Pancreas (tissue), 10 donors: ENCODE results near the gene TPM1. TPM values are rescaled to one million over a fixed set of nuclear protein-coding genes. Genes with fewer than 3 reads are reported as not detected.

Source experiments
- ATAC-seq, 4 donors: fragments of 200-7000 bp; cut with Tn5 transposase; one replicate each; pipeline versions ENCODE4 v1.8.0 to v1.9.1; 2020; ENCODE audit warnings: mild to moderate bottlenecking in 4 of 4, moderate library complexity in 4 of 4
- DNase-seq, 6 donors: peaks; one replicate each; pipeline ENCODE4 v3.0.0-alpha.2; 2020
- FAIRE-seq: peaks from 2 replicates; lab custom pipeline; 2012; peaks lifted over from hg19 to GRCh38; lab: Jason Lieb, UNC
- H3K27ac ChIP-seq, 4 donors: fragments of 200-600 bp; sonication (generic); 1 replicate in 3 of 4; 2 replicates in 1 of 4; pipeline versions ENCODE4 v1.5.0 to v1.8.0; 2020
- H3K27me3 ChIP-seq, 4 donors: fragments of 200-600 bp; one replicate each; pipeline ENCODE4 v1.8.0; 2021
- H3K36me3 ChIP-seq, 3 donors: fragments of 200-600 bp; sonication (generic) in 1 of 3; one replicate each; pipeline versions ENCODE4 v1.5.0 to v1.8.0; 2020 to 2021
- H3K4me1 ChIP-seq, 3 donors: fragments of 200-600 bp; one replicate each; pipeline ENCODE4 v1.8.0; 2021
- H3K4me3 ChIP-seq, 4 donors: fragments of 200-600 bp; sonication (generic) in 2 of 4; one replicate each; pipeline versions ENCODE4 v1.5.0 to v1.8.0; 2020 to 2021
- H3K9me3 ChIP-seq, 4 donors: fragments of 200-600 bp; one replicate each; pipeline ENCODE4 v1.8.0; 2021
- CTCF ChIP-seq, 4 donors: fragments of 200-600 bp; sonication (generic) in 3 of 4; IDR thresholded peaks; one replicate each; pipeline versions ENCODE4 v1.5.0 to v1.8.0; 2021; ENCODE audit warnings: antibody characterized with exemption in 4 of 4
- WGBS, 2 donors: extraction: QIAGEN DNeasy Blood & Tissue Kit; methylation state at CpG; one replicate each; pipeline ENCODE4 v1.1.7; 2013; 5-methylcytosine and 5-hydroxymethylcytosine counted together
- intact Hi-C, 3 donors: fragments of 100-400 bp; cut with DNase I; formaldehyde crosslinking; loops; one replicate each; pipeline versions ENCODE4 v1.11.1 to v1.14.2; 2022
- polyA plus RNA-seq, 2 donors: library from polyadenylated mRNA; stranded (reverse); fragments of 200-250 nt; gene quantifications; one replicate each; pipeline ENCODE4 v1.2.3, GENCODE V29; 2013
- total RNA-seq, 6 donors: library from RNA; stranded (reverse); fragmentation: NEBNext Ultra II Directional in 4 of 6; extraction: Animal tissue kit (Norgen Biotek cat#: 25700) in 4 of 6; gene quantifications; one replicate each; pipeline versions ENCODE4 v1.2.1 to v1.2.4, GENCODE V29; 2021 to 2023
- donor health status: healthy with polysubstance abuse.
- donor health status: DM: no; HTN: no; CAD: no; lungs with moderate emphysema.
- donor health status: DM: no; HTN: no; CAD: no.
- donor health status: control.
- donor health status: control.
- donor health status: Bipolar disorder and iron deficiency.
- donor health status: DM: yes; HTN: yes; CAD: no.
- donor health status: DM: no; HTN: no; CAD: no.
- donor health status: DM: no; HTN: no; CAD: no.
- donor health status: DM: yes; HTN: yes; CAD: no.

Gene TPM1
- total and polyA plus RNA-seq, 8 donors, result 114 to 482 (median 263) TPM

- no peaks in the 10 kb centered on the region for H3K4me1 ChIP-seq
- TF ChIP-seq CTCF (IDR thresholded peaks at IDR 0.05), result no peak
- 88 to 90% methylated on average over 13 of the region's 13 CpGs for WGBS, 2 donors
- no peak for FAIRE-seq
- H3K27me3 ChIP-seq, result no peaks in the 10 kb centered on the region
- no peak for DNase-seq
- H3K27ac ChIP-seq, result no peak overlapping the region
- H3K9me3 ChIP-seq, result no peaks in the 10 kb centered on the region
- ATAC-seq, result no peak
- H3K4me3 ChIP-seq, result no peak overlapping the region
- H3K36me3 ChIP-seq, result peaks cover 3 to 88% (median 36%) of the 10 kb centered on the region in 3 donors
- intact Hi-C loops, result no loop called here
Observed at GRCh38 chr15:63063877-63064409, 21.4 kb downstream of the TPM1 start.

GRCh38 chr15:63065262-63066221, 23.0 kb downstream of the TPM1 start:
- no peaks in the 10 kb centered on the region for H3K4me1 ChIP-seq
- intact Hi-C loops, result no loop called here
- no peak for TF ChIP-seq CTCF (IDR thresholded peaks at IDR 0.05)
- H3K9me3 ChIP-seq, result no peaks in the 10 kb centered on the region
- no peak for DNase-seq
- WGBS, 2 donors, result 77 to 81% methylated on average over 8 of the region's 8 CpGs
- H3K4me3 ChIP-seq, result no peak overlapping the region
- no peak for FAIRE-seq
- ATAC-seq, result no peak
- H3K27me3 ChIP-seq, result no peaks in the 10 kb centered on the region
- peaks cover 3 to 78% (median 22%) of the 10 kb centered on the region in 3 donors for H3K36me3 ChIP-seq
- no peak overlapping the region for H3K27ac ChIP-seq

GRCh38 chr15:63066272-63066671, 23.7 kb downstream of the TPM1 start:
- 77 to 86% methylated on average over 3 of the region's 3 CpGs for WGBS, 2 donors
- ATAC-seq (no peak), FAIRE-seq (no peak), DNase-seq (no peak)
- no peak for TF ChIP-seq CTCF (IDR thresholded peaks at IDR 0.05)
- Histone ChIP-seq H3K9me3 (no peaks in the 10 kb centered on the region), H3K36me3 (peaks cover 3 to 74% (median 15%) of the 10 kb centered on the region in 3 donors), H3K27me3 (no peaks in the 10 kb centered on the region), H3K4me3 (no peak overlapping the region), H3K4me1 (no peaks in the 10 kb centered on the region), H3K27ac (no peak overlapping the region)
- intact Hi-C loops, result no loop called here

GRCh38 chr15:63067306-63067705, 24.8 kb downstream of the TPM1 start:
- Histone ChIP-seq H3K4me3 (no peak overlapping the region), H3K36me3 (peaks cover under 1 to 68% (median 8%) of the 10 kb centered on the region in 3 donors), H3K27ac (no peak overlapping the region), H3K9me3 (no peaks in the 10 kb centered on the region), H3K27me3 (no peaks in the 10 kb centered on the region), H3K4me1 (no peaks in the 10 kb centered on the region)
- intact Hi-C loops, result no loop called here
- no peak for TF ChIP-seq CTCF (IDR thresholded peaks at IDR 0.05)
- DNase-seq (no peak), FAIRE-seq (no peak), ATAC-seq (no peak)
- 96 to 97% methylated on average over 1 of the region's 1 CpG for WGBS, 2 donors
